GM12878 (cell line): ENCODE results near the gene GNA15.

Experiments used
- HCFC1 ChIP-seq: fragments of 150-350 bp; IDR thresholded peaks from 2 replicates; pipeline ENCODE4 v1.6.1; 2014; ENCODE audit warnings: low read length
- SIX5 ChIP-seq: IDR thresholded peaks from 2 replicates; pipeline ENCODE4 v1.6.1; 2011; ENCODE audit warnings: mild to moderate bottlenecking, low read depth, low read length, moderate library complexity; ENCODE audit not compliant: severe bottlenecking
- ZNF207 ChIP-seq: fragments of 450-650 bp; IDR thresholded peaks from 2 replicates; pipeline ENCODE4 v1.6.1; 2014; ENCODE audit warnings: antibody characterized with exemption, mild to moderate bottlenecking, borderline replicate concordance
- ZNF274 ChIP-seq: IDR thresholded peaks from one replicate; pipeline ENCODE4 v1.8.0; 2011; ENCODE audit not compliant: insufficient read length, insufficient read depth
- TF ChIP-seq, protein P1 (sequence below): fragments of 450-650 bp; IDR thresholded peaks from 2 replicates; pipeline ENCODE4 v1.6.1; 2017; ENCODE audit warnings: mild to moderate bottlenecking

DNA sequence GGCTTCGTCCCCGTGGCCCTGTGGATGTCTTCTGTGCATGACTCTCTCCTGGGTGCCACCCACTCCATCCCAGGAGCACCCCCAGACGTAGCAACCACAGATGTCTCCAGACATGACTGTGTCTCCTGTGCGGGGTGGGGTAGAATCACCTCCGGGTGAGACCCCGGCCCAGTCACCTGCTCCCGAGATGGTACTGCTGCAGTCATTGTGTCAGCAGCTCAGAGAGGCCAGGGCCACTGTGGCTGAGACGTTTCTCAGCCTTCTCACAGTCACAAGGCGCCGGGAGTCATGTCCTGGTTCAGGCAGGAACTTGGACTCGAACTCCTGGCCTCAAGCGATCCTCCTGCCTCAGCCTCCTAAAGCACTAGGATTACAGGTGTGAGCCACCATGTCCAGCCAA lies 66.5 kb downstream of the GNA15 start:
- TF ChIP-seq SIX5 (no peak), ZNF207 (no peak), ZNF274 (no peak), HCFC1 (no peak)
- TF ChIP-seq, protein P1, sequence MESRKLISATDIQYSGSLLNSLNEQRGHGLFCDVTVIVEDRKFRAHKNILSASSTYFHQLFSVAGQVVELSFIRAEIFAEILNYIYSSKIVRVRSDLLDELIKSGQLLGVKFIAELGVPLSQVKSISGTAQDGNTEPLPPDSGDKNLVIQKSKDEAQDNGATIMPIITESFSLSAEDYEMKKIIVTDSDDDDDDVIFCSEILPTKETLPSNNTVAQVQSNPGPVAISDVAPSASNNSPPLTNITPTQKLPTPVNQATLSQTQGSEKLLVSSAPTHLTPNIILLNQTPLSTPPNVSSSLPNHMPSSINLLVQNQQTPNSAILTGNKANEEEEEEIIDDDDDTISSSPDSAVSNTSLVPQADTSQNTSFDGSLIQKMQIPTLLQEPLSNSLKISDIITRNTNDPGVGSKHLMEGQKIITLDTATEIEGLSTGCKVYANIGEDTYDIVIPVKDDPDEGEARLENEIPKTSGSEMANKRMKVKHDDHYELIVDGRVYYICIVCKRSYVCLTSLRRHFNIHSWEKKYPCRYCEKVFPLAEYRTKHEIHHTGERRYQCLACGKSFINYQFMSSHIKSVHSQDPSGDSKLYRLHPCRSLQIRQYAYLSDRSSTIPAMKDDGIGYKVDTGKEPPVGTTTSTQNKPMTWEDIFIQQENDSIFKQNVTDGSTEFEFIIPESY = no peak
